ENCODE results near the gene PPP6R3.
"Not testable (repeated sequence)": the region's sequence is repeated elsewhere in the genome, so short reads cannot be mapped to it uniquely, and the experiment has no call there.

PPP6R3 gene

GRCh38 chr11:68460741-68461574, at the start of gene PPP6R3:
PPP6R3 (plus strand) TSS chr11:68460752; CDS start chr11:68537665, 76,913 bp downstream.
- no peak for DNase-seq (ENCODE audit: low read depth in 2 of 2)

DNA sequence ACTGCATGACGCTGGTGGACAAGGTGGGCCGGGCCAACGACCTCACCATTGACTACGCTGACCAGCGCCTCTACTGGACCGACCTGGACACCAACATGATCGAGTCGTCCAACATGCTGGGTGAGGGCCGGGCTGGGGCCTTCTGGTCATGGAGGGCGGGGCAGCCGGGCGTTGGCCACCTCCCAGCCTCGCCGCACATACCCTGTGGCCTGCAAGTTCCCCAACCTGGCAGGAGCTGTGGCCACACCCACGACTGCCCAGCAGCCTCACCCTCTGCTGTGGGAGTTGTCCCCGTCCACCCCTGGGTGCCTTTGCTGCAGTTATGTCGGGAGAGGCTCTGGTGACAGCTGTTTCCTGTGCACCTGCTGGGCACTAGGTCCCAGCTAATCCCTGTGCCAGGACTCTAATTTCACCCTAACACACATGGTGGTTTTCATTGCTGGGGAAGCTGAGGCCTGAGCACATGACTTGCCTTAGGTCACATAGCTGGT, 49.0 kb upstream of the PPP6R3 start:
- no peak for DNase-seq (ENCODE audit: low read depth in 2 of 2)

DNA sequence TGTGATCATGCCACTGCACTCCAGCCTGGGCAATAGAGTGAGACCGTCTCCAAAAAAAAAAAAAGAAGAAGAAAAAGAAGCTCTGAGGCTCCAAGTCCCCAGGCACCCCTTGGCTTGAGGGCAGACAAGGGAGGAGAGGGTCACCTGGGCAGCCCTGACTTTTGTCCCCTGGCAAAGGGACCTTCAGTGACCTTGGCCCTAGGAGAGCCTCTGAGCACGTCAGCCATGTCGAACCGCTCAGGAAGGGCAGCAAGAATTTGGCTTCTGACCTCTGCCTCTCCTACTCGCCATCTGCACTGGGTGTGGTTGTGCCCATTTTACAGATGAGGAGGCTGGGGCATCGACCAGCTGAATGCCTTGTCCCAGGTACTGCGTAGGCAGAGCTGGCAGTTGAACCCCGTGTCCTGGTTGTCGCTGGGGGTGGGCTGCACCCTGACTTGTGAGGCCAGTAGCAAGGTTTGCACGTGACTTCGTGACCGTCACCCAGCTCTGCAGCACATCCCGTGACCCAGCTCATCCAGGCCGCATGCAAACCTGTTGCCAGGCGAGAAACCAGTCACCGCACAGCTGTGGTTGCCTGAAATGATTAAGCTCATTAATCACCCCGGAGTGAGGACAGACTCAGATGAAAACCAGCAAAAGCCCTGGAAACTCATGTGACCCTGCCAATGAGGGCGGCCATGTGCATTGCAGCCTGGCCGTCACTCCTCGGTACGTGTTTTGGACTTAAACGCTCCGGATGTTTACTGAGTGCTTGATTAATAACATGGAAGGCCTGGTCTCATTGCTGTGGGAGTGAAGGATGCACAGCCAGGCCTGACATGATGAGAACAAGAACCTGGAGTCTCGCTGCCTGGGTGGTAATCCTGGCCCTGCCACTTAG, 47.7 kb upstream of the PPP6R3 start:
- DNase-seq (ENCODE audit: low read depth in 2 of 2): no peak

DNA sequence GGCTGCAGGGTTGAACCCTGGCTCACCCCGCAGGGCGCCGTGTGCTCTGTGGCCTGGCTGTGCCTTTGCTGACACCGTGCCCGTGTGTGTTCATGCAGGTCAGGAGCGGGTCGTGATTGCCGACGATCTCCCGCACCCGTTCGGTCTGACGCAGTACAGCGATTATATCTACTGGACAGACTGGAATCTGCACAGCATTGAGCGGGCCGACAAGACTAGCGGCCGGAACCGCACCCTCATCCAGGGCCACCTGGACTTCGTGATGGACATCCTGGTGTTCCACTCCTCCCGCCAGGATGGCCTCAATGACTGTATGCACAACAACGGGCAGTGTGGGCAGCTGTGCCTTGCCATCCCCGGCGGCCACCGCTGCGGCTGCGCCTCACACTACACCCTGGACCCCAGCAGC, 47.0 kb upstream of the PPP6R3 start:
- no peak for DNase-seq (ENCODE audit: low read depth in 2 of 2)

- no peak for DNase-seq (ENCODE audit: low read depth in 2 of 2)
Observed at GRCh38 chr11:68414496-68415221, 45.9 kb upstream of the PPP6R3 start.

DNA sequence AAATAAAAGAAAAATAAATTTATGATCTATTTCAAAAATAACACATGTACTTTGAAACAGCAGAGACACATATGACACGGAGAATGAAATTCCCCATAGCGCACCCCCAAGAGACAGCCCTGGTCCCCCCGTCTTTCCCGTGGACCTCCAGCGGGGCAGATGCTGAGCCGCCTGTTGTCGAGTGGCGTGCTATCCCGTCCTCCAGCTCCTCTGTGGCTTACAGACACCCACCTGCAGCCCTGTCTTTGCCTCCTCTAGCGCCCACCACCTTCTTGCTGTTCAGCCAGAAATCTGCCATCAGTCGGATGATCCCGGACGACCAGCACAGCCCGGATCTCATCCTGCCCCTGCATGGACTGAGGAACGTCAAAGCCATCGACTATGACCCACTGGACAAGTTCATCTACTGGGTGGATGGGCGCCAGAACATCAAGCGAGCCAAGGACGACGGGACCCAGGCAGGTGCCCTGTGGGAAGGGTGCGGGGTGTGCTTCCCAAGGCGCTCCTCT, 44.4 kb upstream of the PPP6R3 start:
- DNase-seq (ENCODE audit: low read depth in 2 of 2): no peak

- DNase-seq (ENCODE audit: low read depth in 2 of 2): no peak
Observed at GRCh38 chr11:68418648-68419047, 41.9 kb upstream of the PPP6R3 start.

- DNase-seq (ENCODE audit: low read depth in 2 of 2): no peak
Observed at GRCh38 chr11:68420171-68420570, 40.4 kb upstream of the PPP6R3 start.

DNA sequence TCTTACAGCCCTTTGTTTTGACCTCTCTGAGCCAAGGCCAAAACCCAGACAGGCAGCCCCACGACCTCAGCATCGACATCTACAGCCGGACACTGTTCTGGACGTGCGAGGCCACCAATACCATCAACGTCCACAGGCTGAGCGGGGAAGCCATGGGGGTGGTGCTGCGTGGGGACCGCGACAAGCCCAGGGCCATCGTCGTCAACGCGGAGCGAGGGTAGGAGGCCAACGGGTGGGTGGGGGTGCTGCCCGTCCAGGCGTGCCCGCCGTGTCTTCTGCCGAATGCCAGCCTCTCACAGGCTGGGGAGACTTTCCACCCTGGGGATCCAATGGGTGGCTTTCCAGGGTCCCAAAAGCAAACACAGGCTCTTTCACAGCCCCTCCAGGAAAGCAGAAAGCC, 37.1 kb upstream of the PPP6R3 start:
- no peak for DNase-seq (ENCODE audit: low read depth in 2 of 2)

GRCh38 chr11:68424101-68424632, 36.4 kb upstream of the PPP6R3 start:
- DNase-seq (ENCODE audit: low read depth in 2 of 2): no peak

GRCh38 chr11:68424981-68425865, 35.3 kb upstream of the PPP6R3 start:
- DNase-seq (ENCODE audit: low read depth in 2 of 2): no peak

DNA sequence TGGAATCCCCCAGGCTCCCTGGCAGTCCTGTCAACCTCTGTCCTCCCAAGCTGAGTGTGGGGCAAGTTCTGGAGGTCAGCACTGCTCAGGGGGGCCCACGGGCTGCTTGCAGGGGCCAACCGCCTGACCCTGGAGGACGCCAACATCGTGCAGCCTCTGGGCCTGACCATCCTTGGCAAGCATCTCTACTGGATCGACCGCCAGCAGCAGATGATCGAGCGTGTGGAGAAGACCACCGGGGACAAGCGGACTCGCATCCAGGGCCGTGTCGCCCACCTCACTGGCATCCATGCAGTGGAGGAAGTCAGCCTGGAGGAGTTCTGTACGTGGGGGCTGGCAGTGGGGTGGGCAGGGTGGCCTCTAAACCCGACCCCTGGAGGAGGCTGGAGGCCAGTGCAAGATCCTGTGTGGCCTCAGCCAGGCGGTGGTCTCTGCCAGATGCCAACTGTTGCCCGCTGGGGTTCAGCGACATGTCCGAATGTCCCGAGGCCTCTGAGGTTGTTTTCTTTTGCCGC, 34.6 kb upstream of the PPP6R3 start:
- DNase-seq (ENCODE audit: low read depth in 2 of 2): no peak

GRCh38 chr11:68429661-68430060, 30.9 kb upstream of the PPP6R3 start:
- no peak for DNase-seq (ENCODE audit: low read depth in 2 of 2)

DNA sequence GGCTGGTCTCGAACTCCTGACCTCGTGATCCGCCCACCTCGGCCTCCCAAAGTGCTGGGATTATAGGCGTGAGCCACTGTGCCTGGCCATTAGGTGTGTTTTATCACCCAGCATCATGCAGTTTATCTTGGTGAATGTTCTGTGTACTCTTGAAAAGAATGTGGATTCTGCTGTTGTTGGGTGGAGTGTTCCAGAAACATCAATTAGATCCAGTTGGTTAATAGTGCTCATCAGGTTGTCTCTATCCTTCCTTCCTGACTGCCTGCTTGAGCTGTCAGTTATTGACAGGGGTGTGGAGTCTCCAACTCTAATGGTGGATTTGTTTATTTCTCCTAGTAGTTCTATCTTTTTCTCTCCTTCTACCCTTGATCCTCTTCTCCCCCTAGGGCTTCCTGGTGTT, 30.2 kb upstream of the PPP6R3 start:
- no peak for DNase-seq (ENCODE audit: low read depth in 2 of 2)

GRCh38 chr11:68430801-68431200, 29.8 kb upstream of the PPP6R3 start:
- no peak for DNase-seq (ENCODE audit: low read depth in 2 of 2)

GRCh38 chr11:68431984-68432645, 28.4 kb upstream of the PPP6R3 start:
- no peak for DNase-seq (ENCODE audit: low read depth in 2 of 2)

DNA sequence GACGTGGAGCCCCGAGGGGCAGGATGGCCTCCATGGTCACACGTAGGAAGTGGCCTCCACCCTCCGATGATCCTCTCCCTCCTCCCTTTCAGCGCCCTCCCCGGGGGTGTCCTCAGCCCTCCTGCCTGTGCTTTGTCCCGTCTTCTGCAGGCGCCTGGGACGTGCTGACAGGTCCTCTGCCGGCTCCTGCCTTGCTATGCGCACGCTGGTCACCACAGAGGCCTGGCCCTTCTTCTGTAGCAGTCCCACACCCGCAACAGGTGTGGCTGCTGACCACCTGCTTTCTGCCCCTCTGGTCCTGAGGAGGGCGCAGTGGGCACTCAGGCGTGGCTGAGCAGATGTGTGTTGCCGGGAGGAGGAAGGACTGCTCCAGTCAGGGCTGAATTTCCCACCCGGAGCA, 27.7 kb upstream of the PPP6R3 start:
- no peak for DNase-seq (ENCODE audit: low read depth in 2 of 2)

- no peak for DNase-seq (ENCODE audit: low read depth in 2 of 2)
Observed at GRCh38 chr11:68433541-68433940, 27.0 kb upstream of the PPP6R3 start.

DNA sequence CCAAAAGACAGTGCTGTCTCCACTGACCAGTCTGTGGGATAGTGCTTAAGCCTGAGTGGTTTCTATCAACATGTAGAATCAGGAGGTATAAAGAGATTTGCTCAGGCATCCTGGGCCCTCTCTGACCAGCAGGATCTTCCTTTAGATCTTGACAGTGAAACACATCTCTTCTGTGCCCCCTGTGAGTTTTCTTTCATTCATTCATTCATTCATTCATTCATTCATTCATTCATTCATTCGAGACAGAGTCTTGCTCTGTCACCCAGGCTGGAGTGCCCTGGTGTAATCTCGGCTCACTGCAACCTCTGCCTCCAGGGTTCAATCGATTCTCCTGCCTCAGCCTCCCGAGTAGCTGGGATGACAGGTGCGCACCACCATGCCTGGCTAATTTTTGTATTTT, 26.4 kb upstream of the PPP6R3 start:
- not testable (repeated sequence) for DNase-seq (ENCODE audit: low read depth in 2 of 2)

Measured in activated CD4-positive, alpha-beta T cell treated with anti-CD3 and anti-CD28 coated beads for 24 hours (primary cell).